ENCODE results near the gene ACVR1C.

- TF ChIP-seq POLR2A (IDR thresholded peaks at IDR 0.05), result no peak
- TF ChIP-seq CTCF (IDR thresholded peaks at IDR 0.05), result no peak
These were observed 148.3 kb downstream of the ACVR1C start for GRCh38 chr2:157480182-157480961.

Measured in right lobe of liver (tissue), 4 donors.